GM18520 (cell line): Measurements from ENCODE around the gene FARP1.
A peak's percentile ranks its signal among the peaks of the same experiment; 100 is the strongest.

ENCODE experiments used
- ATAC-seq: cut with Tn5 transposase; IDR thresholded peaks from one replicate; pipeline ENCODE4 v1.9.1; 2021; ENCODE audit not compliant: unreplicated experiment

The FARP1 gene

DNA sequence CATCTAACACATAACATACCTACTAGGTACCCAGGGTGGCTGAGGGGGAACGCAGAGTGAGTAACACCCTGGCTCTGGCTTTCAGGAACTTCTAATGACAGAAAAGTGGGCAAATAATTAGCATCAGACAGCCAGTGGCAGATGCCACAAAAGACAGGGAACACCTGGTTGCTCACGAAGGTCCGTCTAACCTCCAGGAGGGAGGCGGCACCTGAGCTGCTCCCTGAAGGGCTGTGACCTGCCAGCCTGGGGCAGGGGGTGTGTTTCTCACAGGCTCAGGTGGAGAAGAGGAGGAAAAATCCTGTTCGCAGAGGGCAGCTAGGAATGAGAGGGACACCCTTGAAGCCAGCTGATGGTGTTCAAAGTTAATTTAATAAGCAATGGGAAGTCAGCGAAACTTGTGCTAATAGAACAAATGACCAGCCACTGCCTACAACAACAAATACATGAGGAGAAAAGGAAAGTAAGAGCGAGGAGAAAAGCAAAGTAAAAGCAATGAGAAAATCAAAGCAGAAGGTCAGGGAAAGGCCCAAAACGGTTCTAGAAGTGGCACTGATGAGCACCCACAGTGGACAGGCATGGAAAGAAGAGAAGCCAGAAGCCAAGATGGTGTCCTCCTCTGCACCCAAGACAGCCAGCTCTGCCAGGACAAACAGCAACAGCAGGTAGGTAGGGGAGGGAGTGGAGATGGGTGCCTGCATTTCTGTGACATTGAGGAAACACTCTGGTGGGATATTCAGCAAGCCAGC, 346.7 kb downstream of the FARP1 start:
- no peak for ATAC-seq

- no peak for ATAC-seq
These were observed 347.4 kb downstream of the FARP1 start for GRCh38 chr13:98490195-98490836.

GRCh38 chr13:98490866-98491265, 348.0 kb downstream of the FARP1 start:
- no peak for ATAC-seq

DNA sequence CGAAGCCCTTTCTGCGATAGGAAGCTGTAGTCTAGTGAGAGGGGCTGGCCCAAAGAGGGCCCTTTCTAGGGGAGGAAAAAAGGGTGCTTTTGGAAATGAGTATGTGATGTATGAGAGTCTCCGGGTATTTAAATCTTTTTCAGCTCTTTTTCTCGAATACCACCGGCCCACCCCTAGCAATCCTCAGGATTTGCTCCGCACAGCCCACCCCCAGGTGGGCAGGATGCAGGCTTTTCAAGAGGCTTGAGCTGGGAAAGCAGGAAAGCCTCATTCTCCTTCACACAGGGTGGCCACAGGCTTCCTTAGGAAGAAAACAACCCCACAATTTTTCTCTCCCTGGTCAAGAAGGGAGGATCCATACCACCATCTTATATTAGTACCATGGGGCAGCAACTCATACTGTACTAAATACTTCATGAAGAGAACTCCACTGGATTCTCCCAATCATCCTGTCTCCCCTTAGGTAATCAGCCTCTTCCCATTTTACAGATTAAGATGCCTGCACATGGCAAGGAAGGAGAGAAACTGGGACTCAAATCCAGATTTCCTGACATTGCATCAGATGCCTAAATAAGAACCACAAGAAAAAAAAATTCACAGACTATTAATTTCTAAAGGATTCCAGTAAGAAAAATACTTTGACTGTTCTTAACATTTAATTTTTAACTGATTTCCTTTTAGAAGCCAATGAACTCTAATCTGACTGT, 349.6 kb downstream of the FARP1 start:
- ATAC-seq, result no peak

DNA sequence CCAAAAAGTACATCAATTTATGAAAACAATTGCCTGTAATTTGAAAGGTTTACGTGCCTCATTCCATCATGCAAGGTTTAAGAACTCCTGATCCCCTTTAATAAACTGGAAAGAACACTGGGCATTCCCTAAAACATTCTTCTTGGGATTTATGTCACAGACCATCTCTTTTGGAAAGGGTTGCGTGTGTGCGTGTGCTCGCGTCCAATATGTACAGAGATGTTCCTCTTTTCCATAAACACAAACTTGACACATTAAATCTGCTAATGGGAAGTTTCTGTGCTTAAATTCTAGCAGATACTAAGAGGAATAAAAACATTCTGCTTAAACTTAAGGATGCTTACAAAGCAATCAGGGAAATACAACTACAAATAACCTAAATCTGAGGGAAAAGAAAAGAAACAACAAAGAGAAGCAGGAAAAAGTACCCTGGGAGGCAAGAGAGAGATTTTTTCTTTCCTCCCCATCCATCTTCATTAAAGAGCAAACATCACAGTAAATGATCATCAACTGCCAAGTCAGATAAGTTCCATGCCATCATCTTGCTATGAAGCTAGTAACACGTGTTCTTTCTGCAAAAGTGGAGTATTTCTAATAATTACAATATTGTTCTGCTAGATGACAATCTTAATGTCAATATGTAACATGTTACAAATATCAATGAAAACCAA, 350.3 kb downstream of the FARP1 start:
- ATAC-seq, result no peak

GRCh38 chr13:98494769-98495168, 351.9 kb downstream of the FARP1 start:
- no peak for ATAC-seq

- ATAC-seq, result no peak
These were observed 353.0 kb downstream of the FARP1 start for GRCh38 chr13:98495627-98496478.

GRCh38 chr13:98496479-98496791, 353.5 kb downstream of the FARP1 start:
- ATAC-seq, result no peak

GRCh38 chr13:98496966-98497365, 354.1 kb downstream of the FARP1 start:
- no peak for ATAC-seq

- peak; percentile 57 for ATAC-seq
These were observed 358.1 kb downstream of the FARP1 start for GRCh38 chr13:98500963-98501421.

- no peak for ATAC-seq
These were observed 360.5 kb downstream of the FARP1 start for GRCh38 chr13:98503175-98504028.

DNA sequence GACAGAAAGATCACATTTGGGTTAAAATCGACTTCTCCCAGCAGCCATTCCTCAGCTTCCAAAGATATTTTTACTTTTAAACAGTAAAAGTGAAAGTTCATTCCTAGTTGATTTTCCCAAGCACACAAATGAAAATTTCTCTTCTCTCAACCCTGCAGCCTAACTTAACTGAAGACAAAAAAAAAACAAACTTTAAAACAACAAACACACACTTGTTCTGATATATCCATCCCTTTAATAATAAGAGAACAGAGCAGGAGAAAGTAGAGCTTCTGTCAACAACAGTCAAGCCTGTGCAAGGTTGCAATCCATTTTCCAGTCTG, 361.1 kb downstream of the FARP1 start:
- ATAC-seq, result no peak

DNA sequence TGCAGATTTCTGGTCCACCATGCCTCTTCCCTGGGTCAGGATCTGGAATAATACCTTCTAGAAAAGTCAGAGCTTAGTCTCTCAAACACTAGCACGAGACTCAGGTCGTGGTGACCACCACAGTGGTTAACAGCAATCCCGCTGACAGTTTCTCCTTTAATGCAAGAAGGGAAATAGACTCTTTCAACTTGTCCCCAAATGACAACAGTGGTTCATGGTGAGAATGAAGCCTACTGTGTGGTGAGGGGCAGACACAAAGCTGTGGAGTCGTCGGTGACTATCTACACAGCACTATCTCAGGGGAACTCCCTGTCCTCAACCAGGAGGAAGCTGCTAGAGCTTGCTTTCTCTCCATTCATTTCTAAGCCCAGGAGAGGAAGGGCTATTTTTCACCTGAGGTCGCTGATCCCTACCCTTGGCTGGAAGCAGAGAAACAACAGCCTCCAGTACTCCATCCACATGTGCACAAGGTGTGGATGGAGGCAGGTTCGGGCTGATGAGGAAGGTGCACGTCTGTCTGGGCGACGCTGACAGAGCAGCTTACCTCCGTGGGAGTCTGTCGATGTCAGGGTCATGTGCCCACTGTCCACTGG, 361.6 kb downstream of the FARP1 start:
- peak; percentile 44 for ATAC-seq
